Mammary epithelial cell (primary cell): ENCODE measurements around the gene DCUN1D2.

Experiments
- EZH2 ChIP-seq: IDR thresholded peaks from 2 replicates; pipeline ENCODE4 v1.6.1; 2012; ENCODE audit warnings: low read length, inconsistent platforms, borderline replicate concordance
- TF ChIP-seq, protein P1 (sequence below), 2 donors: IDR thresholded peaks in 1 of 2; conservative IDR thresholded peaks in 1 of 2; 2 replicates each; pipeline ENCODE4 v1.5.1; 2011 to 2012; ENCODE audit warnings: inconsistent platforms in 2 of 2, low read length in 2 of 2, mild to moderate bottlenecking in 2 of 2, control low read depth in 1 of 2, low read depth in 1 of 2; ENCODE audit not compliant: insufficient read depth in 1 of 2; ENCODE audit errors: extremely low read depth in 1 of 2

DNA sequence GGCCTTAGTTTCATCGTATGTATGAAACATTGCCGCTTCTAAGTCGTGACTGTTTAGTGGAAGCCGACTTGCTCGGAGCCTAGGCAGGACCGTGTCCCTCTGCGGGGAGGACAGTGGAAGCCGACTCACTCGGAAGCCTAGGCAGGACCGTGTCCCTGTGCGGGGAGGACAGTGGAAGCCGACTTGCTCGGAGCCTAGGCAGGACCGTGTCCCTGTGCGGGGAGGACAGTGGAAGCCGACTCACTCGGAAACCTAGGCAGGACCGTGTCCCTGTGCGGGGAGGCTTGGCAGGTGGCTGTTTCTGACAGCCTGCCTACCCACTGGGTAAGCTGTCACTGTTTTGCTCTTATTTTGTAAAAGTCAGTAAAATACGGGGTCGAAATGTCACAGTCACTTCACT, 20.4 kb upstream of the DCUN1D2 start:
- TF ChIP-seq, protein P1, sequence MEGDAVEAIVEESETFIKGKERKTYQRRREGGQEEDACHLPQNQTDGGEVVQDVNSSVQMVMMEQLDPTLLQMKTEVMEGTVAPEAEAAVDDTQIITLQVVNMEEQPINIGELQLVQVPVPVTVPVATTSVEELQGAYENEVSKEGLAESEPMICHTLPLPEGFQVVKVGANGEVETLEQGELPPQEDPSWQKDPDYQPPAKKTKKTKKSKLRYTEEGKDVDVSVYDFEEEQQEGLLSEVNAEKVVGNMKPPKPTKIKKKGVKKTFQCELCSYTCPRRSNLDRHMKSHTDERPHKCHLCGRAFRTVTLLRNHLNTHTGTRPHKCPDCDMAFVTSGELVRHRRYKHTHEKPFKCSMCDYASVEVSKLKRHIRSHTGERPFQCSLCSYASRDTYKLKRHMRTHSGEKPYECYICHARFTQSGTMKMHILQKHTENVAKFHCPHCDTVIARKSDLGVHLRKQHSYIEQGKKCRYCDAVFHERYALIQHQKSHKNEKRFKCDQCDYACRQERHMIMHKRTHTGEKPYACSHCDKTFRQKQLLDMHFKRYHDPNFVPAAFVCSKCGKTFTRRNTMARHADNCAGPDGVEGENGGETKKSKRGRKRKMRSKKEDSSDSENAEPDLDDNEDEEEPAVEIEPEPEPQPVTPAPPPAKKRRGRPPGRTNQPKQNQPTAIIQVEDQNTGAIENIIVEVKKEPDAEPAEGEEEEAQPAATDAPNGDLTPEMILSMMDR (conservative IDR thresholded peaks at IDR 0.05 in 1 of 2, IDR thresholded peaks at IDR 0.05 in 1 of 2; ENCODE audit: extremely low read depth in 1 of 2, insufficient read depth in 1 of 2, low read depth in 1 of 2, low read length in 2 of 2) = no peak
- TF ChIP-seq EZH2 = no peak
